Liver (tissue), 9 donors: ENCODE data around the gene ENTPD6. TPM values are rescaled to one million over a fixed set of nuclear protein-coding genes. Genes with fewer than 3 reads are reported as not detected.
A peak's percentile ranks its signal among the peaks of the same experiment; 100 is the strongest.

ENCODE experiments used
- DNase-seq: peaks from one replicate; pipeline ENCODE4 v3.0.0-alpha.2; 2017; ENCODE audit warnings: low spot score
- H3K27ac ChIP-seq, 2 donors: one replicate each; pipeline ENCODE4 v1.7.0; 2013; ENCODE audit warnings: inconsistent platforms in 2 of 2, low read length in 2 of 2, control low read depth in 1 of 2, low read depth in 1 of 2, mild to moderate bottlenecking in 1 of 2
- H3K27me3 ChIP-seq, 4 donors: one replicate each; pipeline versions ENCODE4 v1.6.1 to v1.7.0; 2013; ENCODE audit warnings: low read length in 3 of 4, inconsistent platforms in 1 of 4, mild to moderate bottlenecking in 1 of 4, moderate library complexity in 1 of 4; ENCODE audit not compliant: control insufficient read depth in 4 of 4, insufficient read depth in 4 of 4
- H3K36me3 ChIP-seq, 4 donors: one replicate each; pipeline versions ENCODE4 v1.6.1 to v1.7.0; 2013; ENCODE audit warnings: low read length in 3 of 4, mild to moderate bottlenecking in 3 of 4, low read depth in 1 of 4, moderate library complexity in 1 of 4; ENCODE audit not compliant: control insufficient read depth in 4 of 4, insufficient read depth in 3 of 4
- H3K4me1 ChIP-seq, 4 donors: one replicate each; pipeline versions ENCODE4 v1.6.1 to v1.7.0; 2013; ENCODE audit warnings: low read length in 3 of 4, mild to moderate bottlenecking in 3 of 4, moderate library complexity in 1 of 4; ENCODE audit not compliant: control insufficient read depth in 4 of 4, insufficient read depth in 4 of 4
- H3K4me3 ChIP-seq, 3 donors: one replicate each; pipeline versions ENCODE4 v1.6.1 to v1.7.0; 2013; ENCODE audit warnings: low read length in 3 of 3, control low read depth in 1 of 3, low read depth in 1 of 3, mild to moderate bottlenecking in 1 of 3
- H3K9ac ChIP-seq, 2 donors: one replicate each; pipeline ENCODE4 v1.7.0; 2013; ENCODE audit warnings: low read length in 2 of 2, mild to moderate bottlenecking in 2 of 2, moderate library complexity in 2 of 2, control low read depth in 1 of 2, low read depth in 1 of 2
- H3K9me3 ChIP-seq, 4 donors: one replicate each; pipeline versions ENCODE4 v1.6.1 to v1.7.0; 2013; ENCODE audit warnings: low read length in 3 of 4; ENCODE audit not compliant: control insufficient read depth in 4 of 4
- CTCF ChIP-seq: fragments of 150-350 bp; IDR thresholded peaks from 2 replicates; pipeline ENCODE4 v1.5.1; 2017; ENCODE audit warnings: improper control_type of control experiment, low read depth, low read length; ENCODE audit not compliant: missing input control
- EGR1 ChIP-seq, 2 donors: IDR thresholded peaks; 2 replicates each; pipeline ENCODE4 v1.6.1; 2016 to 2018; ENCODE audit warnings: antibody characterized with exemption in 2 of 2, low read depth in 2 of 2
- FOXA1 ChIP-seq: IDR thresholded peaks from 2 replicates; pipeline ENCODE4 v1.6.1; 2016; ENCODE audit warnings: antibody characterized with exemption
- FOXA2 ChIP-seq: IDR thresholded peaks from 2 replicates; pipeline ENCODE4 v1.6.1; 2016; ENCODE audit warnings: antibody characterized with exemption
- GABPA ChIP-seq, 2 donors: IDR thresholded peaks in 1 of 2; conservative IDR thresholded peaks in 1 of 2; 2 replicates each; pipeline ENCODE4 v1.6.1; 2016; ENCODE audit warnings: antibody characterized with exemption in 2 of 2, mild to moderate bottlenecking in 1 of 2, moderate library complexity in 1 of 2
- HNF4A ChIP-seq, 2 donors: conservative IDR thresholded peaks; 2 replicates each; pipeline ENCODE4 v1.6.1; 2016; ENCODE audit warnings: antibody characterized with exemption in 2 of 2, mild to moderate bottlenecking in 2 of 2
- HNF4G ChIP-seq: IDR thresholded peaks from 2 replicates; pipeline ENCODE4 v1.6.1; 2016; ENCODE audit warnings: antibody characterized with exemption
- JUND ChIP-seq, 2 donors: IDR thresholded peaks; 2 replicates each; pipeline ENCODE4 v1.6.1; 2016; ENCODE audit warnings: antibody characterized with exemption in 2 of 2
- NR2F2 ChIP-seq: IDR thresholded peaks from 2 replicates; pipeline ENCODE4 v1.6.1; 2016; ENCODE audit warnings: antibody characterized with exemption
- RAD21 ChIP-seq, 2 donors: IDR thresholded peaks; 2 replicates each; pipeline ENCODE4 v1.6.1; 2016; ENCODE audit warnings: antibody characterized with exemption in 2 of 2, mild to moderate bottlenecking in 2 of 2
- RXRA ChIP-seq, 2 donors: IDR thresholded peaks; 2 replicates each; pipeline ENCODE4 v1.6.1; 2017 to 2018; ENCODE audit warnings: antibody characterized with exemption in 2 of 2, mild to moderate bottlenecking in 1 of 2
- SP1 ChIP-seq: IDR thresholded peaks from 2 replicates; pipeline ENCODE4 v1.6.1; 2018; ENCODE audit warnings: antibody characterized with exemption, mild to moderate bottlenecking
- TAF1 ChIP-seq: conservative IDR thresholded peaks from 2 replicates; pipeline ENCODE4 v1.6.1; 2016; ENCODE audit warnings: antibody characterized with exemption, mild to moderate bottlenecking
- YY1 ChIP-seq: IDR thresholded peaks from 2 replicates; pipeline ENCODE4 v1.6.1; 2016; ENCODE audit warnings: antibody characterized with exemption, mild to moderate bottlenecking
- WGBS: extraction: QIAGEN DNeasy Blood & Tissue Kit; methylation state at CpG from one replicate; pipeline ENCODE4 v1.1.7; 2013; 5-methylcytosine and 5-hydroxymethylcytosine counted together
- polyA plus RNA-seq, 2 donors: library from polyadenylated mRNA; stranded (reverse) in 1 of 2; unstranded in 1 of 2; fragments of 200-250 nt in 1 of 2; fragments of >200 nt in 1 of 2; fragmentation: Nextera tagmentation in 1 of 2; extraction: Ambion mirVana in 1 of 2; gene quantifications; one replicate each; pipeline versions ENCODE4 v1.2.1 to v1.2.3, GENCODE V29; 2013 to 2015
- total RNA-seq, 2 donors: library from RNA; depleted of rRNA; stranded (reverse); fragments of >200 nt; gene quantifications; one replicate each; pipeline ENCODE4 v1.2.3, GENCODE V29; 2014
- TF ChIP-seq, protein P1 (sequence below): IDR thresholded peaks from 2 replicates; pipeline ENCODE4 v1.6.1; 2016; ENCODE audit warnings: antibody characterized with exemption
- TF ChIP-seq, protein P2 (sequence below): IDR thresholded peaks from 2 replicates; pipeline ENCODE4 v1.6.1; 2016; ENCODE audit warnings: antibody characterized with exemption
- donor health status: healthy.
- donor health status: healthy.
- donor health status: healthy.
- donor health status: healthy.
- donor health status: healthy.

ENTPD6 gene
- total and polyA plus RNA-seq, 4 donors = 14.9 to 29.9 (median 24.4) TPM

- DNase-seq = peak; percentile 87
- no peaks in the 10 kb centered on the region for H3K36me3 ChIP-seq
- peak within 1 kb of the TSS in 1 of 2 donors; percentile 77 for H3K9ac ChIP-seq
- H3K4me1 ChIP-seq = peaks cover 3 to 26% (median 16%) of the 10 kb centered on the region in 4 donors
- peak within 1 kb of the TSS; percentile 74 to 98 (median 87) for H3K4me3 ChIP-seq
- peak within 1 kb of the TSS; percentile 73 to 88 for H3K27ac ChIP-seq
- no peaks in the 10 kb centered on the region for H3K27me3 ChIP-seq
- WGBS = under 1% methylated on average over 113 of the region's 113 CpGs
- peaks cover 0 to 3% (median 0%) of the 10 kb centered on the region in 4 donors for H3K9me3 ChIP-seq
- TF ChIP-seq GABPA (IDR thresholded peaks at IDR 0.05 in 1 of 2, conservative IDR thresholded peaks at IDR 0.05 in 1 of 2) (no peak), RXRA (IDR thresholded peaks at IDR 0.05) (no peak), HNF4G (no peak)
Measured at GRCh38 chr20:25247956-25248785, 52.7 kb downstream of the ENTPD6 start, which contains the start of gene PYGB. PYGB (plus strand) TSS chr20:25248085; CDS start chr20:25248179, 94 bp downstream.

DNA sequence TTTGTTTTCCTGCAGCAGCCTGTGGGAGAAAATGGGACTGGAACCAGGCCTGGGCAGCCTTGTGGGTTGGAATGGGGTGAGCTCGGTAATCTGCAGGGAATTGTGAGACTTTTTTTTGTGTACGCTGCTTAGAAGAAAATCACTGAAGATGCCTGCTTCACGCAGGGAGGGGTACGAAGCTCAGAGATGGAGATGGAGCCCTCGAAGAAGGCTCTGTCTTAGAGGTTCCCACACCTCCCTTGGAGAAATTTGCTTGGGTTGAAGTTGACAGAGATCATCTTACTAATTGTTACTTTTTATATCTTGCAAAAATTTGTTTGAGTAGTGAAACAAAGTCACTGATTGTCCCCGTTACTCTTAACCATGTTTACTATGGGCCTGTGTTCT lies 53.3 kb downstream of the ENTPD6 start:
- peak overlapping the region in 1 of 2 donors; percentile 43 for H3K9ac ChIP-seq
- no peak overlapping the region for H3K27ac ChIP-seq
- DNase-seq = no peak
- H3K36me3 ChIP-seq = no peaks in the 10 kb centered on the region
- TF ChIP-seq NR2F2 (no peak), FOXA2 (no peak), EGR1 (IDR thresholded peaks at IDR 0.05; ENCODE audit: low read depth in 2 of 2) (no peak), CTCF (no peak), GABPA (IDR thresholded peaks at IDR 0.05 in 1 of 2, conservative IDR thresholded peaks at IDR 0.05 in 1 of 2) (no peak), RXRA (IDR thresholded peaks at IDR 0.05) (no peak), HNF4G (no peak), TAF1 (no peak), RAD21 (IDR thresholded peaks at IDR 0.05) (no peak), HNF4A (conservative IDR thresholded peaks at IDR 0.05) (no peak), SP1 (no peak), JUND (IDR thresholded peaks at IDR 0.05) (no peak), FOXA1 (no peak), YY1 (no peak)
- TF ChIP-seq, protein P1, sequence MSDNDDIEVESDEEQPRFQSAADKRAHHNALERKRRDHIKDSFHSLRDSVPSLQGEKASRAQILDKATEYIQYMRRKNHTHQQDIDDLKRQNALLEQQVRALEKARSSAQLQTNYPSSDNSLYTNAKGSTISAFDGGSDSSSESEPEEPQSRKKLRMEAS = no peak
- TF ChIP-seq, protein P2, sequence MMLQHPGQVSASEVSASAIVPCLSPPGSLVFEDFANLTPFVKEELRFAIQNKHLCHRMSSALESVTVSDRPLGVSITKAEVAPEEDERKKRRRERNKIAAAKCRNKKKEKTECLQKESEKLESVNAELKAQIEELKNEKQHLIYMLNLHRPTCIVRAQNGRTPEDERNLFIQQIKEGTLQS = no peak
- H3K27me3 ChIP-seq = no peaks in the 10 kb centered on the region
- no peaks in the 10 kb centered on the region for H3K9me3 ChIP-seq
- 47% methylated on average over 6 of the region's 6 CpGs for WGBS
- peaks cover 3 to 26% (median 16%) of the 10 kb centered on the region in 4 donors for H3K4me1 ChIP-seq
- H3K4me3 ChIP-seq = peak overlapping the region; percentile 74 to 98 (median 87)
